Urinary bladder (tissue), 4 donors: ENCODE data around the gene VASH2. TPM values are rescaled to one million over a fixed set of nuclear protein-coding genes. Genes with fewer than 3 reads are reported as not detected.
"Not testable (repeated sequence)": the region's sequence is repeated elsewhere in the genome, so short reads cannot be mapped to it uniquely, and the experiment has no call there.

ENCODE experiments used
- DNase-seq: peaks from one replicate; pipeline ENCODE4 v3.0.0-alpha.2; 2015; ENCODE audit errors: extremely low spot score
- H3K27ac ChIP-seq: one replicate; pipeline ENCODE4 v1.5.1; 2013; ENCODE audit warnings: low read depth, mild to moderate bottlenecking, moderate library complexity
- H3K36me3 ChIP-seq: one replicate; pipeline ENCODE4 v1.6.1; 2013; ENCODE audit warnings: mild to moderate bottlenecking, moderate library complexity; ENCODE audit not compliant: insufficient read depth
- H3K4me1 ChIP-seq: one replicate; pipeline ENCODE4 v1.6.1; 2013; ENCODE audit warnings: mild to moderate bottlenecking, moderate library complexity; ENCODE audit not compliant: insufficient read depth
- H3K4me3 ChIP-seq: one replicate; pipeline ENCODE4 v1.5.1; 2013; ENCODE audit warnings: low read depth, low read length
- WGBS: extraction: QIAGEN DNeasy Blood & Tissue Kit; methylation state at CpG from one replicate; pipeline ENCODE4 v1.1.7; 2013; 5-methylcytosine and 5-hydroxymethylcytosine counted together
- polyA plus RNA-seq: library from polyadenylated mRNA; stranded (reverse); fragments of 200-250 nt; gene quantifications from one replicate; pipeline ENCODE4 v1.2.3, GENCODE V29; 2013
- total RNA-seq: library from RNA; depleted of rRNA; stranded (reverse); fragments of >200 nt; gene quantifications from one replicate; pipeline ENCODE4 v1.2.3, GENCODE V29; 2014
- donor health status: healthy with polysubstance abuse.
- donor health status: healthy.

The VASH2 gene
- 19.7 TPM for total RNA-seq
- 1.9 TPM for polyA plus RNA-seq

DNA sequence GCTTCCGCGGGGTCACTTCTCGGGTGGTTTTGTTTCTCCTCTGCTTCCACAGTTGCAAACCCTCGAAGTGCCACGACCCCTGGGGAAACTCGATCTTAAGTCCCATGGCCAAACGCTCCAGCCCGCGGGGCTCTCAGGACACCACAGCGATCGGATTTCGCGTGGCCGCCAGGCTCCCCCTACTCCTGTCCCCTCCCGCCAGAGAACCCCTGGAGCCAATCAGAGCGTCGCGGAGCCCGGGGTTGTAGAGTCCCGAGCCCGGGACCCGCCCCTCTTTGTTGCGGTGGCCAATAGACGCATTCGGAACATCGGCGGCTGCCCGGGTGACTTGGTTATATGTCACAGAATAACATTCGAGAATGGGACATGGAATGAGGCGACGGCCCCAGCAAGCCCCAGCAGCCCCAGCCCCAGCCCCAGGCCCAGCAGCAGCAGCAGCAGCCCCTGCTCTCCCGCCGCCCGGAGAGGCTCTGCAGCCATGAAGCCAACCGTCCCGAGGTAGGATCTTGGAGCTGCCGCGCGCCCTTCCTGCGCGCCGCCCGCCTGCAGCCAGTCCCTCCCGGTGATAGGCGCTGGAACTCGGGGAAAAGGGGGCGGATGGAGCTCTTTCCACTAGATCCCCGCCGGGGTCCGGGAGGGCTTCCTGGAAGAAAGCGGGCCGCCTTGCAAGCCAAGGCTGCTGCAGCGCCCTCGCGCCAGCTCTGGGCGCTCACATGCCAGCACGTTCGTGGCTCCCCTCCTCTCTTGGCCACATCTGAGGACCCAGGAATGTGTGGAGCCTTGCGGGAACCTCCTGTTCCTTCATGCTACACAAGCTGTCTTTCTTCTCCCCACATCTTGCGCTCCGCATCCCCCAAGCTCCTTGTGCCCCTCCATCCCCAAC lies at the start of gene VASH2:
VASH2 (plus strand) TSS at position 299 of the 883 bp plus-strand sequence. CDS start 1,002 bp downstream, outside the sequence.
- Histone ChIP-seq H3K4me3 (peak within 1 kb of the TSS; percentile 47), H3K4me1 (no peaks in the 10 kb centered on the region), H3K27ac (no peak within 1 kb of the TSS), H3K36me3 (no peaks in the 10 kb centered on the region)
- peak; percentile 82 for DNase-seq
- WGBS: under 1% methylated on average over 61 of the region's 61 CpGs

DNA sequence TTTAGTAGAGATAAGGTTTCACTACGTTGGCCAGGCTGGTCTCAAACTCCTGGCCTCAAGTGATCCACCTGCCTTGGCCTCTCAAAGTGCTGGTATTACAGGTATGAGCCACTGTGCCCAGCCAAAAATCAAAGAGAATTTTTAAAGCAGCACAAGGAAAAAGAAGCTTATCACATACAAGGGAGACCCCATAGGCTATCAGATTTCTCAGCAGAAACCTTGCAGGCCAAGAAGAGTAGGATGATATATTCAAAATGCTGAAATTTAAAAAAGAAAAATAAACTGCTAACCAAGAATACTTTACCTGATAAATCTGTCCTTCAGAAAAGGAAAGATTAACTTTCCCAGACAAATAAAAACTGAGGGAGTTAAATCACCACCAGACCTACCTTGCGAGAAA lies 49.1 kb upstream of the VASH2 start:
- no peak overlapping the region for H3K27ac ChIP-seq
- 80% methylated on average over 2 of the region's 2 CpGs for WGBS

DNA sequence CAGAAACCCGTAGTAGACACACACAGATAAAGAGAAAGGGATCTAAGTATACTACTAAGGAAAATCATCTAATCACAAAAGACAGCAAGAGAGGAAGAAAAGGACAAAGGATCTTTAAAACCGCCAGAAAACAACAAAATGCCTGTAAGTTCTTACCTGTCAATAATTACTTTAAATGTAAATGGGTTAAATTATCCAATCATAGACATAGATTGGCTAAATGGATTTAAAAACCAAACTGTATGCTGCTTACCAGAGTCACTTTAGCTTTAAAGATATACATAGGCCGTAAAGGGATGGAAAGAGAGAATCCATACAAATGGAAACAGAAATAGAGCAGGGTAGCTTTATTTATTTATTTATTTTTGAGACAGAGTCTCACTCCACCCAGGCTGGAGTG lies 48.3 kb upstream of the VASH2 start:
- no peak overlapping the region for H3K4me3 ChIP-seq
- DNase-seq: no peak
- WGBS: 77% methylated on average over 3 of the region's 3 CpGs
- no peaks in the 10 kb centered on the region for H3K36me3 ChIP-seq
- H3K27ac ChIP-seq: no peak overlapping the region
- no peaks in the 10 kb centered on the region for H3K4me1 ChIP-seq

More for the DNA sequence above, 49.1 kb upstream of the VASH2 start:
- Histone ChIP-seq H3K36me3 (no peaks in the 10 kb centered on the region), H3K4me1 (no peaks in the 10 kb centered on the region), H3K4me3 (no peak overlapping the region)
- no peak for DNase-seq

DNA sequence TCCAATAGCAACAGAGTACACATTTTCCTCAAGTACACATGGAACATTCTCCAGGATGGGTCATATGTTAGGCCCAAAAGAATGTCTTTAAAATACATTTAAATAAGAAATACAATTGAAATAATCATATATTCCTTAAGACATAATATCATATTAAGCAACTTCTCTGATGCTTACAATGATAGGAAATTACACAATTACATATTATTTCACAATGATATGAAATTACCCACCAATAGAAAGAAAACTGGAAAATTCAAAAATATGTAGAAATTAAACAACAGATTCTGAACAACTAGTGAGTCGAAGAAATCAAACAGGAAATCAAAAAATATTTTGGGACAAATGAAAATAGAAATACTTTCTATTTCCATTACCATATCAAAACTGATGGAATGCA lies 46.7 kb upstream of the VASH2 start:
- no peaks in the 10 kb centered on the region for H3K36me3 ChIP-seq
- DNase-seq: no peak
- 93% methylated on average over 1 of the region's 1 CpG for WGBS
- H3K27ac ChIP-seq: no peak overlapping the region
- H3K4me1 ChIP-seq: no peaks in the 10 kb centered on the region
- no peak overlapping the region for H3K4me3 ChIP-seq

DNA sequence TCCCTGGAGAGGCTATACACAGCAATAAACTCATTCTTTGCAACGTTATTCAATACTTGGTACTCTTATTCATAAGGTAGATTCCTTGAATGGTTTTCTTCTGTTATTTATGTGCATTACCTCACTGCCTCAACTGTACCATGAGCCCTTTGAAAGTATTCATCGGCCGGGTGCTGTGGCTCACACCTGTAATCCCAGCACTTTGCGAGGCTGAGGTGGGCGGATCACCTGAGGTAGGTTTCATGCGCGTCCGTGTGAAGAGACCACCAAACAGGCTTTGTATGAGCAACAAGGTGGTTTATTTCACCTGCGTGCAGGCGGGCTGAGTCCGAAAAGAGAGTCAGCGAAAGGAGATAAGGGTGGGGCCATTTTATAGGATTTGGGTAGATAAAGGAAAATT lies 42.3 kb upstream of the VASH2 start:
- not testable (repeated sequence) for DNase-seq, H3K36me3 ChIP-seq, H3K4me3 ChIP-seq, H3K4me1 ChIP-seq, H3K27ac ChIP-seq
- WGBS: 66% methylated on average over 12 of the region's 12 CpGs

DNA sequence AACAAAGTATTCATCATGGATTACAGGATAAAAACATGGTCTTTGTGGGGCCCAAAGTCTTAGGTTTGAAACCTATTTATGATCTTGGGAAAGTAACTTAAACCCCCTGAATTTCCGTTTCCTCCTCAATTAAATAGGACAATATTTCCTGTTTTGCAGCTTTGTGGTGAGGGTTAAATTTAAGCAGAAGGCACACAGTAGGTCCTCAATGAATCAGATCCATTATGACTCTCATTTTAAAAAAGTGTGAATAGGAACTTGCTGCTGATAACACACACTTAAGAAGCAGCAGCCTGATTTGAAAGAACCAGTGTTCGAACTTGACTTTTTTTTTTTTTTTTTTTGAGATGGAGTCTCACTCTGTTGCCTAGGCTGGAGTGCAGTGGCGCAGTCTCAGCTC lies 41.4 kb upstream of the VASH2 start:
- Histone ChIP-seq H3K4me3 (no peak overlapping the region), H3K36me3 (no peaks in the 10 kb centered on the region), H3K4me1 (no peaks in the 10 kb centered on the region), H3K27ac (no peak overlapping the region)
- DNase-seq: no peak
- 89% methylated on average over 2 of the region's 3 CpGs for WGBS

DNA sequence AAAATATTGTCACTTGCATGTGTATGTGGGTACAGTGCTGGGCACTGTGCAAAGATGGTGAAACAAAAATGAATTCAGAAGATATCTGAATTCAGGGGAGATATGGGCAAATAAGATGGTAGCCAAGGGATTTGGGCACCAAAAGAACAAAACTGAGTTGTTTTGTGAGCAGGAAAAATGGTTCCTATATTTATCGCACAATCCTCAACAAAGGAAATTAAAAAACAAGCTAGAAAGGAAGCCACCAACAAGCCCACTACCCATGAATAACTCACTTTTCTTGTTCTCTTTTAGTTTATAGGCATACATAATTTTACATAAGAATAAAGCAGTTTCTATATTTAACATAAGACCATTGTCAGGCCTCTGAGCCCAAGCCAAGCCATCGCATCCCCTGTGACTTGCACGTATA lies 40.7 kb upstream of the VASH2 start:
- no peaks in the 10 kb centered on the region for H3K4me1 ChIP-seq
- 92% methylated on average over 3 of the region's 3 CpGs for WGBS
- no peak overlapping the region for H3K4me3 ChIP-seq
- H3K27ac ChIP-seq: no peak overlapping the region
- no peak for DNase-seq
- no peaks in the 10 kb centered on the region for H3K36me3 ChIP-seq

DNA sequence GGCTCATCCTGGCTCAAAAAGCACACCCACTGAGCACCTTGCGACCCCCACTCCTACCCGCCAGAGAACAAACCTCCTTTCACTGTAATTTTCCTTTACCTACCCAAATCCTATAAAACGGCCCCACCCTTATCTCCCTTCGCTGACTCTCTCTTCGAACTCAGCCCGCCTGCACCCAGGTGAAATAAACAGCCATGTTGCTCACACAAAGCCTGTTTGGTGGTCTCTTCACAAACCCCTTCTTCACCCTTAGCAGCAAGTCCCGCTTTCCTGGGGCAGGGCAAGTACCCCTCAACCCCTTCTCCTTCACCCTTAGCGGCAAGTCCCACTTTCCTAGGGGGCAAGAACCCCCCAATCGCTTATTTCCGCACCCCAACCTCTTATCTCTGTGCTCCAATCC lies 40.1 kb upstream of the VASH2 start:
- DNase-seq, H3K4me3 ChIP-seq, H3K4me1 ChIP-seq, H3K36me3 ChIP-seq, H3K27ac ChIP-seq: not testable (repeated sequence)
- 70% methylated on average over 8 of the region's 10 CpGs for WGBS

DNA sequence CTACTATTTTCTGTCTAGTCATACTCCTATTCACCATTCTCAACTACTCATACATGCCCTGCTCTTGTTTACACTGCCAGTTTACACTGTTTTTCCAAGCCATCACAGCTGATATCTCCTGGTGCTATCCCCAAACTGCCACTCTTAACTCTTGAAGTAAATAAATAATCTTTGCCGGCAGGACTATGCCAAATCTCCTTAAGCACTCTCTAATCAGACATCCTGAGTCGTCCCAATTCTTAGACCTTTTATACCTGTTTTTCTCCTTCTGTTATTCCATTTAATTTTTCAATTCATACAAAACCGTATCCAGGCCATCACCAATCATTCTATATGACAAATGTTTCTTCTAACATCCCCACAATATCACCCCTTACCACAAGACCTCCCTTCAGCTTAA lies 36.7 kb upstream of the VASH2 start:
- not testable (repeated sequence) for H3K4me1 ChIP-seq, DNase-seq, H3K36me3 ChIP-seq, H3K27ac ChIP-seq, H3K4me3 ChIP-seq
- 98% methylated on average over 3 of the region's 3 CpGs for WGBS

DNA sequence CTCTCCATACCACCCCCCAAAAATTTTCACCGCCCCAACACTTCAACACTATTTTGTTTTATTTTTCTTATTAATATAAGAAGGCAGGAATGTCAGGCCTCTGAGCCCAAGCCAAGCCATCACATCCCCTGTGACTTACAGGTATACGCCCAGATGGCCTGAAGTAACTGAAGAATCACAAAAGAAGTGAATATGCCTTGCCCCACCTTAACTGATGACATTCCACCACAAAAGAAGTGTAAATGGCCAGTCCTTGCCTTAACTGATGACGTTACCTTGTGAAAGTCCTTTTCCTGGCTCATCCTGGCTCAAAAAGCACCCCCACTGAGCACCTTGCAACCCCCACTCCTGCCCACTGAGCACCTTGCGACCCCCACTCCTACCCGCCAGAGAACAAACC lies 36.2 kb upstream of the VASH2 start:
- WGBS: 90% methylated on average over 4 of the region's 5 CpGs
- H3K36me3 ChIP-seq, H3K4me1 ChIP-seq, DNase-seq, H3K27ac ChIP-seq, H3K4me3 ChIP-seq: not testable (repeated sequence)

DNA sequence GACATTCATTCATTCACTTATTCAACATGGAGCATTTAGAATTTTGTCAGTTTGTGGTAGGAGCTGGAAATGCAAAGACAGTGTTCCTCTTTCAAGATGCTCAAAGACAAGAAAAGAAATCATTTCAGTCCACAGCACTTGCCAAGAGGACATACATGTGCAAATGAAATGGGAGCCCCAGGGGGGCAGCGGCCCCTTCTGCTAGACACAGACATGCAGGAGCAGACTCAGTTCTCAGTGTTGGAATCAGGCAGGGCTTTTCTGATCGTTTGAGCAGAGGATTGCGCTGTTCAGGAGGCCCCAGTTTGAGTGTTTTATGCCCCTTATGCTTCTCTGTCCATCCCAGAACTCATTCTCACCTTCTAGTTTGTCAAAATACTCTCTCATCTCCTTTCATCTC lies 35.6 kb upstream of the VASH2 start:
- WGBS: 56% methylated on average over 3 of the region's 3 CpGs

DNA sequence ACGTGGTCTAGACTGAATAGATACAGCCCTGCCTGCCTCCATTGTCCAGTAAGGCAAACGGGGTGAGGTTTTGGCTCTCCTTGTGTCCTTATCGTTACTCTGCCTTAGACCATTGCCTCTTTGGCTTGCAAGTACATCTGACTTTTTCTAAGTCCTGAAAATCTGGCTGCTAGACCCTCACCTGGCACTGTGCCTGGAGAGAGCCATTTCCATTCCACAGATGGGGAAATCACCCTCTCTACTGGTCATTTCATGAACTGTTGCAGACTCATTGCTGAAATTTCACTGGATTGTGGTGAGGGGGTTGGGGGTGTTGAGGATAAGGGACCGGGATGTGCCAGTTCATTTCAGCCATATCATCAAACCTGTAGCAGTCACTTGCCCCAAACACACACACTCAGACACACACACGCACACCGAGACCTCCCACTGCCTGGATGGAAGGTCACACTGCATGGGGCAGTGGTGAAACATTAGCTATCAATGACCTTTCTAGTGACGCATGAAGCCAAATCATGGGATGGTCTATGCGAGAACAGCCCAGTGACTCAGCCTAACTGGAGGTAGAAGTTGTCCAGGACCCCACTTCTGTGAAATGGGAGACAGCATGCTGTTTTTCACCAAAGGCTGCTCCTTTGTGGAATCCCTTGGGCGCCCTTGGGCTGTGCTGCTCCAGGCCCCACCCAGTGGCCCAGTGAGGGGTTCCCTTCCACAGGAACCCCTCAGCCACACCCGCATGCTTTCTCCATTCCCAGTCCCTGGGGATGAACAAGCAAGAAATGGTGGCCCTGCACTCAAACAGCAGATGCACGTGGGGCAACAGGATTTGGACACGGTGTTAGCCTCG lies 34.9 kb upstream of the VASH2 start:
- WGBS: 66% methylated on average over 13 of the region's 13 CpGs
- peak; percentile 40 for DNase-seq
- no peak overlapping the region for H3K4me3 ChIP-seq

More for the DNA sequence above, 35.6 kb upstream of the VASH2 start:
- H3K36me3 ChIP-seq: no peaks in the 10 kb centered on the region
- H3K4me1 ChIP-seq: no peaks in the 10 kb centered on the region
- no peak overlapping the region for H3K27ac ChIP-seq
- DNase-seq: no peak
- H3K4me3 ChIP-seq: no peak overlapping the region

DNA sequence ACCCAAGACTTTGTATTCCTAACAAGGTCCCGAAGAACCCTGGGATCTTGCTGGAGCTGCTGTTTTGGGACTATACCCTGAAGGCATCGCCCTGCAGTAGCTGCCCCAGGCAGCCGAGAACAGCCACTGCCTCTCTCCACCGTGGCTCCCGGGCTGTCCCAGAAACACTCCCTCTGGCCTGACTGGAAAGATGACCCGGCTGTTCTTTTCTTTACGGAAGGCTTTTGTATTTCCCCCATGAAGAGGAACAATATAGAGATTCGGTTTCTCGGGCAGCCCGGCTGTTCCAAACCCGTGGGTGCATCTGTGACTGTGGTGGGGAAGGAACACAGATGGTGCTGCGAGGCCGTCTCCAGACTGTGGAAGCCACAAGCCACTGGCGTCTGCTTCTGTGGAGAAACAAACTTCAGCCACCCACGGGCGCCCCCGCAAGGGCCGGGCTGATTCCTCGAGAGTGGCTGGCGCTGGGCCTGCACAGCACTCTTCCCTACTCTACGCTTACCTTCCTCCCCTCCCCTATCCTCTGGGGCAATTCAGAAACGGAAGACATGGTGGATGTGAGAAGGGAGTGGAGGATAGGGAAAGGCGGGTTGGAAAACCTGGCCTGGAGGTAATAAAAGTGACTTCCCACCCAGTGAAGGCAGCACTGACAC lies 33.7 kb upstream of the VASH2 start:
- 34% methylated on average over 23 of the region's 23 CpGs for WGBS
- Histone ChIP-seq H3K4me3 (no peak overlapping the region), H3K36me3 (no peaks in the 10 kb centered on the region), H3K4me1 (no peaks in the 10 kb centered on the region), H3K27ac (no peak overlapping the region)
- no peak for DNase-seq

More for the DNA sequence above, 34.9 kb upstream of the VASH2 start:
- no peak overlapping the region for H3K27ac ChIP-seq
- H3K4me1 ChIP-seq: no peaks in the 10 kb centered on the region
- no peaks in the 10 kb centered on the region for H3K36me3 ChIP-seq
